Measurements from ENCODE around the gene CLMN.

The CLMN gene

DNA sequence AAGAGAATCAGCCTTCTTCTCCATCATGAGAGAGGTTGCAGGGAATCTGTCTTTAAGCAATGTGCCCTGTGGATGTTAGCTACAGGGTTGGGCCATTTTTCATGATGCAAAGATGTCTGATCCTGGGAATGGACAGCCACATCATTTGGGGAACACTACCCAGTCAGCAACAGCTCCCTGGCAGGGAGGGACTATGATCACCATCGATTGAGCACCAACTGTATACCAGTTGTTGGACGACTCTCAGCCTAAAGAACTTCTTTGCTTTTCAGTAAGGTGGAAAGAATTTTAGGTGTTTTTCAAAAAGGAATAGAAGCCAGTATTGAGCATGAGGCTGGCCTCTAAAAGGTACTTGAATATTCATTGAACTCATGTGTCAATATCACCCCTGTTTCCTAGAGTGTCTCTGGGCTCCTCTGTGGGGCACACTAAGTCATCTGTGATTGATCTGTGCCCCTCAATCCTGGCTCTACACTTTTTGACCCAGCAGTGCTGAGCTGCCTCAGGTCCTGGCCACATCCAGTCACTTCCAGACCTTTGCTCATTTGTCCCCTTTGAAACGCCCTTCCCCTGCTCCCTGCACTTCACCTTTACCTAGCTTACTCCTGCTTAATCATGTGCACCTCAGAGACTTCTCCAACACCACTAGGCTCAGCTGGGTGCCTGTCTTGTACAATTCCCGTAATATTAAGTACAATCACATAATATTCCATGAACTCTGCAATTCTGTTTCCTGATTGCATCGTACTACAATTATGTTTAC is 2.2 kb upstream of the CLMN start:
- H3K36me3 ChIP-seq = no peaks in the 10 kb centered on the region
- H3K4me3 ChIP-seq (ENCODE audit: low read depth, low read length) = no peak overlapping the region
- peaks cover 2% of the 10 kb centered on the region; the same call in 1 of the 2 replicates for H3K4me1 ChIP-seq
- no peaks in the 10 kb centered on the region for H3K27me3 ChIP-seq
- H3K9me3 ChIP-seq = no peaks in the 10 kb centered on the region
- no peak for DNase-seq
- TF ChIP-seq, protein P1, sequence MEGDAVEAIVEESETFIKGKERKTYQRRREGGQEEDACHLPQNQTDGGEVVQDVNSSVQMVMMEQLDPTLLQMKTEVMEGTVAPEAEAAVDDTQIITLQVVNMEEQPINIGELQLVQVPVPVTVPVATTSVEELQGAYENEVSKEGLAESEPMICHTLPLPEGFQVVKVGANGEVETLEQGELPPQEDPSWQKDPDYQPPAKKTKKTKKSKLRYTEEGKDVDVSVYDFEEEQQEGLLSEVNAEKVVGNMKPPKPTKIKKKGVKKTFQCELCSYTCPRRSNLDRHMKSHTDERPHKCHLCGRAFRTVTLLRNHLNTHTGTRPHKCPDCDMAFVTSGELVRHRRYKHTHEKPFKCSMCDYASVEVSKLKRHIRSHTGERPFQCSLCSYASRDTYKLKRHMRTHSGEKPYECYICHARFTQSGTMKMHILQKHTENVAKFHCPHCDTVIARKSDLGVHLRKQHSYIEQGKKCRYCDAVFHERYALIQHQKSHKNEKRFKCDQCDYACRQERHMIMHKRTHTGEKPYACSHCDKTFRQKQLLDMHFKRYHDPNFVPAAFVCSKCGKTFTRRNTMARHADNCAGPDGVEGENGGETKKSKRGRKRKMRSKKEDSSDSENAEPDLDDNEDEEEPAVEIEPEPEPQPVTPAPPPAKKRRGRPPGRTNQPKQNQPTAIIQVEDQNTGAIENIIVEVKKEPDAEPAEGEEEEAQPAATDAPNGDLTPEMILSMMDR (IDR thresholded peaks at IDR 0.05; ENCODE audit: low read depth, low read length) = no peak

DNA sequence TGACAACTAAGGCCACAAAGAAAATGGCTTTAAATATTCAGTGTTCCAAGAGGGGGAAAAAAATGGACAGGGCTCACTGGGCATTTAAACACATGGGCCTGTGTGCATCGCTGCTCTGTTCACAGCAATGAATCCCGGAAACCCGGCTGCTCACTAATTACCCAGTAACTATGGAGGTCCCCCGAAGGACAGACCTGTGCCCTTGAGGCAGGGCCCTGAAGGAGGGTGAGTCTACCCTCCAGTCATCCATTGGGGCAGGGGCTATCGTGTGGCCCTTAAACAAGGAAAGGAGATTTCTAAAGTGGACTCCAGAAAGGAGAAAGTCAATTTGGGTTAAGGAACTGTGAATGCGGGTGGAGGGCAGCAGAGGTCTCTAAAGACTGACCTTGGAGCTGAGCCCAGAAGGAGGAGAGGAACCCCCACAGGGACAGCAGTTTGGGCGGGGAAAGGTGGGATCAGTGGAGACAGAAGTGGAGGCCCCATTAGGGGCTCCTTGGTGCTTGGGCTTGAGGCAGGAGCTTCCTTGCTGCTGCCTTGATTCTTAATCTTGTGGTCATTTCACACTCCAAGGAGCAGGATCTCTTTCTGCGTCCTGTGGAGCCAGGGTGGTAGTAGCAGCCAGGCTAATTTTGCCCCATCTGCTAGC is 1.4 kb upstream of the CLMN start:
- Histone ChIP-seq H3K36me3 (no peaks in the 10 kb centered on the region), H3K9me3 (no peaks in the 10 kb centered on the region), H3K27me3 (no peaks in the 10 kb centered on the region), H3K4me1 (peaks cover 3% of the 10 kb centered on the region; the same call in 1 of the 2 replicates), H3K4me3 (ENCODE audit: low read depth, low read length) (no peak overlapping the region)
- TF ChIP-seq, protein P1 (IDR thresholded peaks at IDR 0.05; ENCODE audit: low read depth, low read length) = no peak
- DNase-seq = no peak

DNA sequence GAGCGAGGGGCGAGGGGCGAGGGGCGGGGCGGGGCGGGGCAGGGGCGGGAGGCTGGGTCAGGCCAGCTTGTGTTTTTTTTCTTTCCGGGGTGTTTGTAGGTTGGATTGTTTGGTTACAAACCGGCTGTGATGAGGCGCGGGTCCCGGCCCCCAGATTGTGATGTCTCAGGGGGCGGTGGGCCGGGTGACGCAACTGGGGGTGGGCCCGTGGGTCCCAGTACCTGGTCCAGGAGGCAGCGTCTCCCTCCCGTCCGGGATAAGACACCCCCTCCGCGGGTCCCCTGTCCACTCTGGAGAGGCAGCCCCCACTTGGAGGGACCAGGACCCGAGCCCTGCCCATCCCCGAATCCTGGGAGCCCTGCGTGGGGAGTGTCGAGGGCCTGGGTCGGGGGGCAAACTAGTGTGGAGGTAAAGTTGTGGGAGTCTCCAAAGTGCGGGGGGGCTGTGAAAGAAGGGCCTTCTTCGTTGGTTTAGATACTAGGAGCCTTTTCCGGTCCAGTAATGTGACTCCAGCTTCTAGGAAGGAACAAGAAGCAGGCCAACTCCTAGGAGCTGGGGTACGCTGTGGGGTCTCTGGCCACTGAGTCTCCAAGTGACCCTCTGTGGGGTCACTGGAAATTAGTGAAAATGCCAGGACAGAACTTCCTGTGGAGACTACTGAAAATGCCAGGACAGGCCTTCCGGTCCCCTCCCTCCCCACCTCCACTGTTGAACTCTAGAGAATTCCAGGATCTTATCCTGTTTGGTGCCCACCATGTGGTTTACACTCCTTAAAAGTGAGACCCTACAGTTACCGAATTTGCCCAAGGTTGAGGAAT is 579 bp upstream of the CLMN start:
- Histone ChIP-seq H3K4me1 (peaks cover 3% of the 10 kb centered on the region; the same call in 1 of the 2 replicates), H3K9me3 (no peaks in the 10 kb centered on the region), H3K4me3 (ENCODE audit: low read depth, low read length) (peak overlapping the region; percentile 37), H3K36me3 (no peaks in the 10 kb centered on the region), H3K27me3 (no peaks in the 10 kb centered on the region)
- TF ChIP-seq, protein P1 (IDR thresholded peaks at IDR 0.05; ENCODE audit: low read depth, low read length) = no peak
- no peak for DNase-seq

DNA sequence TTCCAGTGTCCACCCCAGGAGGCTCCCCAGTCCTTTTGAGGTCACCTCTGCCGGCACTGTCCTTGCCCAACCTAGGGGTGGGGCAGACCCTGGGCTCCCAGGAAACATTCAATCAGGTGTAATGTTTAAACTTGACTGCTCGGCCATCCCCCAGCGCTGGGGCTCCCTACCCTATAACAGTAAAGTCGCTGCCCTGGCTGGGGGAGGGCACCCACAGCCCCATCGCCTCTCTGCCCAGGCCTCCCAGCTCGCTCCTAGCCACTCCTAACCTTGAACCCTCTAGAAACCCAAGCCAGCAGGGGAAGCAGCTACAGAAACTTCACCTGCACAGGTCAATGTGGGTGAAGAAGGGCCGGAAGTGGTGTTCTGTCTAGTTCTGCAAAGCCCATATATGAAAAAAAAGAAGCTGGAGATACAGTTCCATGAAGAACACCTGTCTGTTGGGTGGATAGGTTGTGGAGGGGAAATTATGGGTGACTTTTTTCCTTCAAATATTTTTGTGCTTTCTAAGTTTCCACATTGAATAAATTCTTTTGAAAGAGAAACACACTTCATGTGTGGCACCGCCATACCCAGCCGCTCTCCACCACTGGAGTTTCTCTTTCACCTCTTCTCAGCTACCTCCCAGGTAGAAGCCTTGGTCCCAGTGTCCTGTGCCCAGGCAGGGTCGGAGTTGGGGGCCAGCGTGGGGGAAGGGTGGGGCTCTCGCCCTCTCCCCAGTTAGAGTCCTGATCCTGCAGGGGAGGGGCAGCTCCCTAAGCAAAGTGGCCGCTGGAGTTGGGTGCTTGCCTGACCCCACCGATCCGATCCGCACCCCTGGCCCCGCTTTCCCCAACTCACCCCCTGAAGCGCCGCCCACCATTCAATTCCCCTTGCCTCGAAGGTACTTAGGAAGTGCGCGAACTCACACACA is 1.1 kb downstream of the CLMN start:
- no peak for DNase-seq
- no peaks in the 10 kb centered on the region for H3K27me3 ChIP-seq
- H3K4me1 ChIP-seq = peaks cover 12% of the 10 kb centered on the region; the same call in 1 of the 2 replicates
- H3K4me3 ChIP-seq (ENCODE audit: low read depth, low read length) = peak overlapping the region; percentile 64
- TF ChIP-seq, protein P1 (IDR thresholded peaks at IDR 0.05; ENCODE audit: low read depth, low read length) = no peak
- H3K9me3 ChIP-seq = no peaks in the 10 kb centered on the region
- no peaks in the 10 kb centered on the region for H3K36me3 ChIP-seq

DNA sequence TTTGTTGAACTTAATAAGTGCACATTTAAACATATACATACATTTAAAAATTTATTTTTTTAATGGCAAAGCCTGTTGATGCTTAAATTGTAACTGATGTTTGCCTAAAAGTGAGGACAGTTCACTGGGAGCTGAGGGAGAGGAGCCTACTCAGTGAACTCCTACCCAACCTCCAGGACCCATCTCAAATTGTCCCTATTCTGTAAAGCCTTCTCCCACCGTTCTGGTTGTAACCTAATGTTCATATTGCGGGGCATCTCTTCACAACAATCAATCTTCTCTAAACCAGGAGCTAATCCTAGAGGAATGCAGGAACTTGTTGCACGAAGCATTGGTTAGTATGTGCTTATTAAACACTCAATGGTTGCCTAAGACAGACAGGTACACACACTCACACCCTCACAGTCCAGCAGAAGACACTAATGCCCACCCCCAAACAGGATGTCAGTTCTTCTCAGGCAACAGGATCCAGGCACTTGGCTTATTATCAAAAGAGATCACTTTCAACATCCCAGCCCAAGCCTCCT is 1.8 kb downstream of the CLMN start:
- DNase-seq = no peak
- H3K4me3 ChIP-seq (ENCODE audit: low read depth, low read length) = no peak overlapping the region

More for the DNA sequence above, 1.8 kb downstream of the CLMN start:
- H3K9me3 ChIP-seq = no peaks in the 10 kb centered on the region
- no peaks in the 10 kb centered on the region for H3K36me3 ChIP-seq
- H3K4me1 ChIP-seq = peaks cover 12% of the 10 kb centered on the region; the same call in 1 of the 2 replicates
- no peaks in the 10 kb centered on the region for H3K27me3 ChIP-seq
- TF ChIP-seq, protein P1 (IDR thresholded peaks at IDR 0.05; ENCODE audit: low read depth, low read length) = no peak
